IMR-90 (cell line): Measurements from ENCODE around the gene ZNF423. TPM values are rescaled to one million over a fixed set of nuclear protein-coding genes. Genes with fewer than 3 reads are reported as not detected.

Experiments
- ATAC-seq: fragments of 200-7000 bp; cut with Tn5 transposase; 2 replicates; pipeline ENCODE4 v1.9.1; 2020; ENCODE audit warnings: low read depth, mild to moderate bottlenecking, moderate library complexity
- BruUV-seq: library from RNA; stranded (reverse); fragments of 400-500 nt; replicated peaks from 2 replicates; lab custom pipeline; 2021; lab: Mats Ljungman, UMichigan
- CTCF ChIA-PET: fragments of 300-600 bp; formaldehyde crosslinking; extraction: SDS; loops from one replicate; lab custom pipeline; 2021; ENCODE audit warnings: antibody characterized with exemption; lab: Yijun Ruan, JAX
- POLR2A ChIA-PET: fragments of 300-600 bp; sonication (Branson Sonifier 250); formaldehyde crosslinking; loops from one replicate; lab custom pipeline; 2022; ENCODE audit warnings: antibody characterized with exemption; ENCODE audit not compliant: unreplicated experiment; lab: Charles Lee
- DNase-seq: peaks from one replicate; pipeline ENCODE4 v3.0.0; 2013
- H2AFZ ChIP-seq: replicated peaks from 2 replicates; pipeline ENCODE3; 2013; ENCODE audit warnings: low read length, mild to moderate bottlenecking; ENCODE audit not compliant: poor library complexity
- H2AK5ac ChIP-seq: 2 replicates; pipeline ENCODE4 v1.6.1; 2013; ENCODE audit warnings: low read depth, low read length, inconsistent platforms
- H2AK9ac ChIP-seq: replicated peaks from 2 replicates; pipeline ENCODE3; 2013; ENCODE audit warnings: mild to moderate bottlenecking, low read depth, low read length, moderate library complexity; ENCODE audit not compliant: poor library complexity
- H2BK120ac ChIP-seq: 2 replicates; pipeline ENCODE4 v1.6.1; 2013; ENCODE audit warnings: low read depth, low read length, inconsistent platforms
- H2BK15ac ChIP-seq: 3 replicates; pipeline ENCODE4 v1.6.1; 2013; ENCODE audit warnings: low read depth, low read length, inconsistent platforms
- H2BK20ac ChIP-seq: 2 replicates; pipeline ENCODE4 v1.6.1; 2013; ENCODE audit warnings: low read depth, mild to moderate bottlenecking, inconsistent platforms, low read length, moderate library complexity
- H2BK5ac ChIP-seq: 2 replicates; pipeline ENCODE4 v1.6.1; 2013; ENCODE audit warnings: mild to moderate bottlenecking, low read depth, low read length, inconsistent platforms; ENCODE audit not compliant: poor library complexity, severe bottlenecking
- H3K14ac ChIP-seq: replicated peaks from 2 replicates; pipeline ENCODE4 v1.6.1; 2013; ENCODE audit warnings: low read depth, low read length, inconsistent platforms
- H3K18ac ChIP-seq: 2 replicates; pipeline ENCODE4 v1.6.1; 2013; ENCODE audit warnings: low read depth, low read length, control low read depth
- H3K23ac ChIP-seq: 2 replicates; pipeline ENCODE4 v1.6.1; 2013; ENCODE audit warnings: low read depth, low read length, inconsistent platforms
- H3K27ac ChIP-seq: 2 replicates; pipeline ENCODE4 v1.5.1; 2013; ENCODE audit warnings: mild to moderate bottlenecking, control low read depth, low read length; ENCODE audit not compliant: insufficient read depth
- H3K27me3 ChIP-seq: 2 replicates; pipeline ENCODE4 v1.6.1; 2013; ENCODE audit warnings: low read length; ENCODE audit not compliant: control insufficient read depth, insufficient read depth
- H3K36me3 ChIP-seq: 2 replicates; pipeline ENCODE4 v1.6.1; 2013; ENCODE audit warnings: low read length, mixed read lengths; ENCODE audit not compliant: control insufficient read depth, insufficient read depth
- H3K4ac ChIP-seq: 2 replicates; pipeline ENCODE4 v1.6.1; 2013; ENCODE audit warnings: low read depth, low read length, inconsistent platforms
- H3K4me1 ChIP-seq: 2 replicates; pipeline ENCODE4 v1.6.1; 2013; ENCODE audit warnings: low read length, mixed read lengths; ENCODE audit not compliant: control insufficient read depth, insufficient read depth
- H3K4me2 ChIP-seq: 2 replicates; pipeline ENCODE4 v1.6.1; 2013; ENCODE audit warnings: low read depth, mild to moderate bottlenecking, control low read depth, low read length, moderate library complexity
- H3K4me3 ChIP-seq: 2 replicates; pipeline ENCODE4 v1.5.1; 2013; ENCODE audit warnings: low read depth, mild to moderate bottlenecking, control low read depth, low read length, moderate library complexity; ENCODE audit not compliant: insufficient read depth
- H3K56ac ChIP-seq: 2 replicates; pipeline ENCODE4 v1.6.1; 2013; ENCODE audit warnings: low read length, inconsistent platforms; ENCODE audit not compliant: insufficient read depth; ENCODE audit errors: extremely low read depth
- H3K79me1 ChIP-seq, 2 experiments: 2 replicates each; pipeline ENCODE4 v1.6.1; 2013; ENCODE audit warnings: low read length in 2 of 2, inconsistent platforms in 1 of 2, low read depth in 1 of 2
- H3K9ac ChIP-seq: 2 replicates; pipeline ENCODE4 v1.6.1; 2013; ENCODE audit warnings: low read depth, low read length, control low read depth
- H3K9me1 ChIP-seq: 2 replicates; pipeline ENCODE4 v1.6.1; 2013; ENCODE audit warnings: low read length, inconsistent platforms; ENCODE audit not compliant: insufficient read depth
- H3K9me3 ChIP-seq: 2 replicates; pipeline ENCODE4 v1.6.1; 2013; ENCODE audit warnings: low read length; ENCODE audit not compliant: control insufficient read depth, insufficient read depth
- H4K20me1 ChIP-seq: 2 replicates; pipeline ENCODE4 v1.6.1; 2013; ENCODE audit warnings: low read length, inconsistent platforms; ENCODE audit not compliant: insufficient read depth
- H4K5ac ChIP-seq: 2 replicates; pipeline ENCODE4 v1.6.1; 2013; ENCODE audit warnings: mild to moderate bottlenecking, low read depth, low read length, control low read depth
- H4K8ac ChIP-seq, 2 experiments: 2 replicates each; pipeline ENCODE4 v1.6.1; 2013; ENCODE audit warnings: low read depth in 2 of 2, low read length in 2 of 2, control low read depth in 1 of 2, inconsistent platforms in 1 of 2
- H4K91ac ChIP-seq: 2 replicates; pipeline ENCODE4 v1.6.1; 2013; ENCODE audit warnings: low read depth, low read length, inconsistent platforms; ENCODE audit not compliant: insufficient read depth
- BHLHE40 ChIP-seq: fragments of 150-350 bp; IDR thresholded peaks from 2 replicates; pipeline ENCODE4 v1.6.1; 2016; ENCODE audit warnings: mild to moderate bottlenecking, low read depth, low read length
- CEBPB ChIP-seq: IDR thresholded peaks from 2 replicates; pipeline ENCODE4 v1.6.1; 2012; ENCODE audit warnings: low read depth, low read length, improper control_type of control experiment
- CHD1 ChIP-seq: IDR thresholded peaks from 2 replicates; pipeline ENCODE4 v1.6.1; 2012; ENCODE audit warnings: low read depth, low read length, improper control_type of control experiment
- FOS ChIP-seq: fragments of 150-350 bp; IDR thresholded peaks from 2 replicates; pipeline ENCODE4 v1.6.1; 2016; ENCODE audit warnings: low read depth, low read length
- MAFK ChIP-seq: IDR thresholded peaks from 2 replicates; pipeline ENCODE4 v1.6.1; 2012; ENCODE audit warnings: low read depth, low read length, improper control_type of control experiment
- MAZ ChIP-seq: IDR thresholded peaks from 2 replicates; pipeline ENCODE4 v1.6.1; 2012; ENCODE audit warnings: low read depth, mild to moderate bottlenecking, low read length, improper control_type of control experiment, moderate library complexity, borderline replicate concordance
- MXI1 ChIP-seq: IDR thresholded peaks from 2 replicates; pipeline ENCODE4 v1.6.1; 2012; ENCODE audit warnings: low read depth, mild to moderate bottlenecking, low read length, moderate library complexity, borderline replicate concordance
- NFE2L2 ChIP-seq: fragments of 150-350 bp; IDR thresholded peaks from 2 replicates; pipeline ENCODE4 v1.6.1; 2016; ENCODE audit warnings: low read depth, mild to moderate bottlenecking, low read length
- POLR2A ChIP-seq: IDR thresholded peaks from 2 replicates; pipeline ENCODE4 v1.6.1; 2012; ENCODE audit warnings: mild to moderate bottlenecking, low read depth, low read length
- RAD21 ChIP-seq: IDR thresholded peaks from 2 replicates; pipeline ENCODE4 v1.6.1; 2012; ENCODE audit warnings: low read length, improper control_type of control experiment
- RCOR1 ChIP-seq: IDR thresholded peaks from 2 replicates; pipeline ENCODE4 v1.6.1; 2012; ENCODE audit warnings: mild to moderate bottlenecking, low read length, improper control_type of control experiment; ENCODE audit not compliant: insufficient replicate concordance
- RFX5 ChIP-seq: IDR thresholded peaks from 2 replicates; pipeline ENCODE4 v1.8.0; 2012; ENCODE audit warnings: low read depth, mild to moderate bottlenecking, low read length, moderate library complexity
- SMC3 ChIP-seq: fragments of 150-350 bp; IDR thresholded peaks from 2 replicates; pipeline ENCODE4 v1.6.1; 2016; ENCODE audit warnings: low read depth, mild to moderate bottlenecking, antibody characterized with exemption, low read length, moderate library complexity
- USF2 ChIP-seq: fragments of 150-350 bp; IDR thresholded peaks from 2 replicates; pipeline ENCODE4 v1.6.1; 2017; ENCODE audit warnings: mild to moderate bottlenecking, antibody characterized with exemption, low read length, low read depth
- WGBS, 2 experiments: methylation state at CpG; one replicate each; pipeline versions ENCODE4 v1.1.5 to v1.1.7; 2013; ENCODE audit warnings: missing lambda C conversion rate in 2 of 2; ENCODE audit not compliant: insufficient read length in 1 of 2; ENCODE audit errors: extremely low coverage in 2 of 2; 5-methylcytosine and 5-hydroxymethylcytosine counted together
- dilution Hi-C: fragments of 300-500 bp; cut with HindIII; formaldehyde crosslinking; loops from one replicate; pipeline ENCODE4 v1.14.3; 2018; ENCODE audit warnings: low sequenced_read_pairs; ENCODE audit not compliant: unreplicated experiment
- in situ Hi-C: fragments of 300-500 bp; cut with MboI; formaldehyde crosslinking; loops from 3 replicates; pipeline ENCODE4 v1.14.3; 2019; ENCODE audit warnings: low sequenced_read_pairs, inconsistent platforms, mixed read lengths
- intact Hi-C: fragments of 100-400 bp; cut with micrococcal nuclease; formaldehyde crosslinking; loops from 2 replicates; pipeline ENCODE4 v1.10.0; 2022
- polyA plus RNA-seq, 3 experiments: library from polyadenylated mRNA; depleted of rRNA; stranded (reverse); fragments of >200 nt; gene quantifications; 2 replicates each; pipeline ENCODE4 v1.2.3, GENCODE V29; 2012; ENCODE audit warnings: low replicate concordance in 1 of 3
- total RNA-seq: library from RNA; depleted of rRNA; stranded (reverse); fragments of >200 nt; gene quantifications from 2 replicates; pipeline ENCODE4 v1.2.3, GENCODE V29; 2012
- TF ChIP-seq, protein P1 (sequence below): conservative IDR thresholded peaks from 2 replicates; pipeline ENCODE4 v1.5.1; 2012; ENCODE audit warnings: mild to moderate bottlenecking, low read depth, low read length, improper control_type of control experiment
- TF ChIP-seq, protein P2 (sequence below): fragments of 150-350 bp; IDR thresholded peaks from 2 replicates; pipeline ENCODE4 v1.6.1; 2016; ENCODE audit warnings: low read depth, mild to moderate bottlenecking, low read length, moderate library complexity, borderline replicate concordance

The ZNF423 gene
- total and polyA plus RNA-seq, 2 of the 4 experiments (the other 2 are of a cell fraction): under 0.01 to 0.10 TPM

DNA sequence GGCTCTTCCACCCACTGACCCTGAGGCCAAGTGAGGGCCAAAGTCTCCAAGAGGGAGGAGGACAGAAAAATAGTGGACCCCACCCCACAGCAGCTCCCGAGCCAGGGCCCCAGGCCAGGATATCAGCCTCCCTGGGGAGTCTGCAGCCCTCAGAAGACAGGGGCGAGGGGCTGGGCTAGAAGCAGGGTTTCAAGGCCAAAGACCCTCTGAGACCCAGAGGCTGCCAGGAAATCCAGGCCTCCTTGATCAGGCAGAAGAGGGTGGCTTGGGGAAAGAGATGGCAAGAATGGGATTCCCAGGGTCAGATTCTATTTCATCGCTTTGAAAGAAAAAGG, 156.1 kb downstream of the ZNF423 start:
- in situ Hi-C loops: no loop called here
- Histone ChIP-seq H2BK5ac (no peak overlapping the region), H3K27ac (no peak overlapping the region), H2AK5ac (no peak overlapping the region), H4K8ac (no peak overlapping the region), H3K4ac (no peak overlapping the region), H2AK9ac (no peak overlapping the region), H3K4me1 (no peaks in the 10 kb centered on the region), H3K14ac (no peak overlapping the region), H2BK20ac (no peak overlapping the region), H4K20me1 (no peaks in the 10 kb centered on the region), H2BK15ac (no peak overlapping the region), H3K9me3 (no peaks in the 10 kb centered on the region), H3K9ac (no peak overlapping the region), H3K4me2 (no peak overlapping the region), H3K27me3 (peaks cover 35% of the 10 kb centered on the region), H3K9me1 (no peaks in the 10 kb centered on the region), H2AFZ (no peak overlapping the region), H3K79me1 (no peaks in the 10 kb centered on the region), H3K18ac (no peak overlapping the region), H3K4me3 (no peak overlapping the region), H4K91ac (no peak overlapping the region), H3K56ac (no peak overlapping the region), H2BK120ac (no peak overlapping the region), H3K23ac (no peak overlapping the region), H4K5ac (no peak overlapping the region), H3K36me3 (no peaks in the 10 kb centered on the region)
- TF ChIP-seq RFX5 (no peak), RCOR1 (no peak), MAZ (no peak), MXI1 (no peak), FOS (no peak), SMC3 (no peak), POLR2A (no peak), BHLHE40 (no peak), USF2 (no peak), CEBPB (no peak), RAD21 (no peak), NFE2L2 (no peak), MAFK (no peak), CHD1 (no peak)
- TF ChIP-seq, protein P1, sequence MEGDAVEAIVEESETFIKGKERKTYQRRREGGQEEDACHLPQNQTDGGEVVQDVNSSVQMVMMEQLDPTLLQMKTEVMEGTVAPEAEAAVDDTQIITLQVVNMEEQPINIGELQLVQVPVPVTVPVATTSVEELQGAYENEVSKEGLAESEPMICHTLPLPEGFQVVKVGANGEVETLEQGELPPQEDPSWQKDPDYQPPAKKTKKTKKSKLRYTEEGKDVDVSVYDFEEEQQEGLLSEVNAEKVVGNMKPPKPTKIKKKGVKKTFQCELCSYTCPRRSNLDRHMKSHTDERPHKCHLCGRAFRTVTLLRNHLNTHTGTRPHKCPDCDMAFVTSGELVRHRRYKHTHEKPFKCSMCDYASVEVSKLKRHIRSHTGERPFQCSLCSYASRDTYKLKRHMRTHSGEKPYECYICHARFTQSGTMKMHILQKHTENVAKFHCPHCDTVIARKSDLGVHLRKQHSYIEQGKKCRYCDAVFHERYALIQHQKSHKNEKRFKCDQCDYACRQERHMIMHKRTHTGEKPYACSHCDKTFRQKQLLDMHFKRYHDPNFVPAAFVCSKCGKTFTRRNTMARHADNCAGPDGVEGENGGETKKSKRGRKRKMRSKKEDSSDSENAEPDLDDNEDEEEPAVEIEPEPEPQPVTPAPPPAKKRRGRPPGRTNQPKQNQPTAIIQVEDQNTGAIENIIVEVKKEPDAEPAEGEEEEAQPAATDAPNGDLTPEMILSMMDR: no peak
- TF ChIP-seq, protein P2, sequence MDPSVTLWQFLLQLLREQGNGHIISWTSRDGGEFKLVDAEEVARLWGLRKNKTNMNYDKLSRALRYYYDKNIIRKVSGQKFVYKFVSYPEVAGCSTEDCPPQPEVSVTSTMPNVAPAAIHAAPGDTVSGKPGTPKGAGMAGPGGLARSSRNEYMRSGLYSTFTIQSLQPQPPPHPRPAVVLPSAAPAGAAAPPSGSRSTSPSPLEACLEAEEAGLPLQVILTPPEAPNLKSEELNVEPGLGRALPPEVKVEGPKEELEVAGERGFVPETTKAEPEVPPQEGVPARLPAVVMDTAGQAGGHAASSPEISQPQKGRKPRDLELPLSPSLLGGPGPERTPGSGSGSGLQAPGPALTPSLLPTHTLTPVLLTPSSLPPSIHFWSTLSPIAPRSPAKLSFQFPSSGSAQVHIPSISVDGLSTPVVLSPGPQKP: no peak
- ChIA-PET POLR2A (no interaction called here), CTCF (no interaction called here)
- BruUV-seq: no TSS peak
- WGBS, 2 experiments: no CpG with 5 or more reads among the region's 3 CpGs
- ATAC-seq (no peak), DNase-seq (no peak)
- intact Hi-C loops: no loop called here
- dilution Hi-C loops: no loop called here
